Skeletal muscle satellite cell (primary cell): Measurements from ENCODE around the gene PRR20C. TPM values are rescaled to one million over a fixed set of nuclear protein-coding genes. Genes with fewer than 3 reads are reported as not detected.
"Not testable (repeated sequence)": the region's sequence is repeated elsewhere in the genome, so short reads cannot be mapped to it uniquely, and the experiment has no call there.

Experiments
- H3K27me3 ChIP-seq: 2 replicates; pipeline ENCODE4 v1.7.0; 2013; ENCODE audit warnings: low read length; ENCODE audit not compliant: control insufficient read depth, insufficient read depth
- H3K36me3 ChIP-seq: 2 replicates; pipeline ENCODE4 v1.7.0; 2013; ENCODE audit warnings: mild to moderate bottlenecking, control low read depth, low read length; ENCODE audit not compliant: insufficient read depth
- H3K4me1 ChIP-seq: 2 replicates; pipeline ENCODE4 v1.7.0; 2013; ENCODE audit warnings: low read length; ENCODE audit not compliant: control insufficient read depth, insufficient read depth
- H3K4me2 ChIP-seq: 2 replicates; pipeline ENCODE4 v1.7.0; 2013; ENCODE audit warnings: mild to moderate bottlenecking, low read length
- H3K4me3 ChIP-seq: 2 replicates; pipeline ENCODE4 v1.7.0; 2013; ENCODE audit warnings: low read length
- H3K9ac ChIP-seq: 2 replicates; pipeline ENCODE4 v1.7.0; 2013; ENCODE audit warnings: mild to moderate bottlenecking, low read depth, low read length, moderate library complexity
- H3K9me3 ChIP-seq: replicated peaks from 2 replicates; pipeline ENCODE4 v1.7.0; 2013; ENCODE audit warnings: mild to moderate bottlenecking, control low read depth, low read length
- total RNA-seq: library from RNA; depleted of rRNA; stranded (reverse); fragments of >200 nt; gene quantifications from 2 replicates; pipeline ENCODE4 v1.2.3, GENCODE V29; 2012; rRNA removed

PRR20C gene
- not detected in 2 replicates for total RNA-seq

- H3K4me2 ChIP-seq, H3K9me3 ChIP-seq, H3K4me1 ChIP-seq, H3K27me3 ChIP-seq, H3K36me3 ChIP-seq, H3K4me3 ChIP-seq, H3K9ac ChIP-seq: not testable (repeated sequence)
Measured at GRCh38 chr13:57153761-57154160, at the start of gene PRR20C. PRR20C (plus strand) TSS chr13:57154061; CDS start chr13:57154448, 387 bp downstream.

GRCh38 chr13:57114945-57115344, 38.9 kb upstream of the PRR20C start:
- Histone ChIP-seq H3K36me3 (no peaks in the 10 kb centered on the region), H3K4me2 (no peak overlapping the region), H3K4me1 (no peaks in the 10 kb centered on the region), H3K9me3 (no peaks in the 10 kb centered on the region), H3K9ac (no peak overlapping the region), H3K27me3 (no peaks in the 10 kb centered on the region), H3K4me3 (no peak overlapping the region)

DNA sequence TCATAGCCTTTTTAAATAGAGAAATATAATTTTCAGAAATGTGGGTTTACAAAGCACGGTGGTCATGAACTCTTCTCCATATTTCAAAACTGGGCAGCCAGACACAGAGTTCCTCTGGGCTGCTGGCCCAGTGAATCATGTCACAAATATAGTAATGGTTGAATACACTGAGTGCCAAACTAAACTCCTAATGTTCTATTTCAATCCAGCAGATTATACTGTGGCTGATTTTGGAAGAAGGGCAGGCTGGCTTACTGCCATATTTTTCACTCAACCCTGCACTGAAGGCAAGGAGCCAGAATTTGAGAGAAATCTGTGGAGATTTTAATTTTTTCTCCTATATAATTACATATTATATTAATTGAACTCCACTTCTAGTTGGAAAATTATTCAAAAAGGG, 30.2 kb upstream of the PRR20C start:
- no peak overlapping the region for H3K4me2 ChIP-seq
- H3K9me3 ChIP-seq = no peaks in the 10 kb centered on the region
- H3K9ac ChIP-seq = no peak overlapping the region
- H3K36me3 ChIP-seq = no peaks in the 10 kb centered on the region
- no peaks in the 10 kb centered on the region for H3K27me3 ChIP-seq
- H3K4me1 ChIP-seq = no peaks in the 10 kb centered on the region
- H3K4me3 ChIP-seq = no peak overlapping the region

GRCh38 chr13:57128909-57129308, 25.0 kb upstream of the PRR20C start:
- Histone ChIP-seq H3K4me1 (no peaks in the 10 kb centered on the region), H3K4me2 (no peak overlapping the region), H3K9ac (no peak overlapping the region), H3K9me3 (no peaks in the 10 kb centered on the region), H3K4me3 (no peak overlapping the region), H3K36me3 (no peaks in the 10 kb centered on the region), H3K27me3 (no peaks in the 10 kb centered on the region)

DNA sequence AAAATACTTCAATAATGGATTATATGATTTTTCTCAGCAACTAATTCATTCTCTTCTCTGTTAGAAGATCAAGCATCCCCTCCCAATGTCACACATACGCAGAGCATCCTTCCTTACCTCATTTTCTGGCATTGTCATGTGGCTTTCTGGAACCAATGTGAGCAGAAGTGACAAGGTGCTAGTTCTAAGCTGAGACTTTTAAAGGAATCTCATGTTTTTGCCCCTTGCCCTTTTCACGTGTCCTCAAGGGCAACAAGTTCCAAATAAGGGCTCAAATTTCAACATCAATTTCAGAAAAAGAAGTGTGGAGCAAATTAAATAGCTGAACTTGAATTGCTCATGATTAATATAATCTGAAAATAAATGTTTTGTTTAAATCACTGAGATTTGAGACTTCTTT, 17.8 kb upstream of the PRR20C start:
- H3K4me2 ChIP-seq = no peak overlapping the region

GRCh38 chr13:57137585-57137984, 16.3 kb upstream of the PRR20C start:
- Histone ChIP-seq H3K4me1 (no peaks in the 10 kb centered on the region), H3K9ac (no peak overlapping the region), H3K36me3 (no peaks in the 10 kb centered on the region), H3K4me2 (no peak overlapping the region), H3K9me3 (peaks cover 5% of the 10 kb centered on the region), H3K4me3 (no peak overlapping the region), H3K27me3 (no peaks in the 10 kb centered on the region)

More for the DNA sequence above, 17.8 kb upstream of the PRR20C start:
- Histone ChIP-seq H3K4me1 (no peaks in the 10 kb centered on the region), H3K36me3 (no peaks in the 10 kb centered on the region), H3K27me3 (no peaks in the 10 kb centered on the region), H3K9ac (no peak overlapping the region), H3K9me3 (peaks cover 5% of the 10 kb centered on the region), H3K4me3 (no peak overlapping the region)

DNA sequence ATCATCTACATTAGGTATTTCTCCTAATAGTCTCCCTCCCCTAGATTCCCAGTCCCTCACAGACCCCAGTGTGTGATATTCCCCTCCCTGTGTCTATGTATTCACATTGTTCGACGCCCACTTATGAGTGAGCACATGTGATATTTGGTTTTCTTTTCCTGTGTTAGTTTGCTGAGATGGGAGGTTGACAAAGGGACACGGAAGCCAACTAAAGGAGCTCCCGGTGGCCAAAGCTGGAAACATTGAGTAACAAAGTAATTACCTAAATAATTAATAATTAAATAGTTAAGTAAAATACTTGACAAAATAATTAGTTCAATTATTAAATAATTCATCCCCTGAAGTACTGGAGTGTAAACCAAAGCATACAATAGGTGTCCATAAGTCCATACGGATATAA, 14.9 kb upstream of the PRR20C start:
- H3K27me3 ChIP-seq = no peaks in the 10 kb centered on the region
- peaks cover 5% of the 10 kb centered on the region for H3K9me3 ChIP-seq
- H3K4me3 ChIP-seq = no peak overlapping the region
- no peaks in the 10 kb centered on the region for H3K4me1 ChIP-seq
- no peak overlapping the region for H3K4me2 ChIP-seq
- H3K9ac ChIP-seq = no peak overlapping the region
- H3K36me3 ChIP-seq = no peaks in the 10 kb centered on the region

- H3K4me3 ChIP-seq, H3K27me3 ChIP-seq, H3K4me1 ChIP-seq, H3K9me3 ChIP-seq, H3K4me2 ChIP-seq, H3K36me3 ChIP-seq, H3K9ac ChIP-seq: not testable (repeated sequence)
Measured at GRCh38 chr13:57139781-57140180, 14.1 kb upstream of the PRR20C start.

DNA sequence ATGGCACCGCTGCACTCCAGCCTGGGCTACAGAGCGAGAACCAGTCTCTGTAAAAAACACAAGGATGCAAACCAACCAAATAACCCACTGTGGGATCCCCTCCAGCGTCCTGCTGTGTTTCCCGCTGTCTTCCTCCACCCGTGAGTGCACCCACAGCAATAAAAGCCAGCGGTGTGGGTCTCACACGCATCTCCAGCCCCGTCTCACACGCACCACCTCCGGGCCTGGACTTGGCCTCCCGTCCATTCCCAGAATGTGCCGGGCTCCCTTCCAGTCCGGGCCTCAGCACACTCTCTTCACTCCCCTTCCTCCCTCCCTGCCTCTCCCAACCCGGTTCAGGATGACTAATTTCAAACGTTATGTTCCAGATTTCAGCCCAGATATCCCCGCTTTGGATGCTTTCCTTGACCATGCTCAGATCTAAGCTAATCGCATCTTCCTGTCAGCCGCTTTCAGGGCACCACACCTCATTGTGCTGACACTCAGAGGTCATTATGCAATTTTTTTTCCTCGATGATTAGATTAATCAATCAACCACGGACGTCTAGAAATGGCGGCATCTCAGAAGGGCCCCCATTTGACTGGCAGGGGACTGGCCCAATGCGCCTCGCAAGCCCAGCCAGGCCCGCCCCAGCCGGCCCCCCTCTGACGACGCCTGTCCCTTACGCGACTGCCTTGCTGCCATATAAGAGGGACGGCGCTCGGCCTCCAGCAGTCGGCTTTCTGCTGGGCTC, 13.5 kb upstream of the PRR20C start, which contains the start of gene PRR20A:
TSS of gene PRR20A (plus strand) at position 684 of the 734 bp plus-strand sequence. CDS start 387 bp downstream, outside the sequence.
- H3K9me3 ChIP-seq, H3K27me3 ChIP-seq, H3K4me3 ChIP-seq, H3K4me1 ChIP-seq, H3K4me2 ChIP-seq, H3K9ac ChIP-seq, H3K36me3 ChIP-seq: not testable (repeated sequence)

GRCh38 chr13:57147188-57147587, 6.7 kb upstream of the PRR20C start, which contains the start of gene PRR20B:
PRR20B (plus strand) TSS chr13:57147488; CDS start chr13:57147875, 387 bp downstream.
- not testable (repeated sequence) for H3K36me3 ChIP-seq, H3K27me3 ChIP-seq, H3K4me2 ChIP-seq, H3K9ac ChIP-seq, H3K4me1 ChIP-seq, H3K9me3 ChIP-seq, H3K4me3 ChIP-seq

DNA sequence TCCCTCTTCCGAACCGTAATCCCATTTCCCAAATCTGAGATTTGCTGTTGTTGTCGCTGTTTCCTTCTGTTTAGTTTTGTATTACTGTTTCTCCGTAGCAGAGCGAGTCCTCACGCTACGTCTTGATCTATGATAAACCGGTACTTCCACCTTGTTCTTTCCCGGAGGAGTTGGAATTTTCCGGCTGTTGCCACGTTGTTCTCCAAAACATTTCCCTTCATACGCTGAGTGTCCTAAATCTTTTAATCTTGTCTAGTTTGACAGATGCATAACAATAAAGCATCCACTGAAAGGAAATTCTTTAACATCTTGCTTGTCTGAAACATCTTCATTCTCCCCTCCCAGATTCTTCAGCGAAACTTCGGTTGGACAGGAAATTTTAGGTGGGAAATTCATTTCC, 5.8 kb upstream of the PRR20C start:
- not testable (repeated sequence) for H3K4me3 ChIP-seq, H3K4me2 ChIP-seq, H3K9ac ChIP-seq, H3K27me3 ChIP-seq, H3K36me3 ChIP-seq, H3K9me3 ChIP-seq, H3K4me1 ChIP-seq

DNA sequence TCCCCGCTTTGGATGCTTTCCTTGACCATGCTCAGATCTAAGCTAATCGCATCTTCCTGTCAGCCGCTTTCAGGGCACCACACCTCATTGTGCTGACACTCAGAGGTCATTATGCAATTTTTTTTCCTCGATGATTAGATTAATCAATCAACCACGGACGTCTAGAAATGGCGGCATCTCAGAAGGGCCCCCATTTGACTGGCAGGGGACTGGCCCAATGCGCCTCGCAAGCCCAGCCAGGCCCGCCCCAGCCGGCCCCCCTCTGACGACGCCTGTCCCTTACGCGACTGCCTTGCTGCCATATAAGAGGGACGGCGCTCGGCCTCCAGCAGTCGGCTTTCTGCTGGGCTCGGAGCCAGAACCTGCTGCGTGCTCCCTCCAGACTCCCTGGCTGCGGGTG, 6.5 kb downstream of the PRR20C start, which contains the start of gene PRR20D:
TSS of gene PRR20D (plus strand) at position 301 of the 400 bp plus-strand sequence. CDS start 387 bp downstream, outside the sequence.
- not testable (repeated sequence) for H3K9ac ChIP-seq, H3K27me3 ChIP-seq, H3K4me2 ChIP-seq, H3K36me3 ChIP-seq, H3K4me1 ChIP-seq, H3K9me3 ChIP-seq, H3K4me3 ChIP-seq
